HG03108 (cell line): ENCODE results near the gene RANBP3L.
"Not testable (repeated sequence)": the region's sequence is repeated elsewhere in the genome, so short reads cannot be mapped to it uniquely, and the experiment has no call there.

Source experiments
- ATAC-seq: cut with Tn5 transposase; IDR thresholded peaks from one replicate; pipeline ENCODE4 v1.9.1; 2021; ENCODE audit warnings: moderate library complexity; ENCODE audit not compliant: unreplicated experiment

RANBP3L gene

GRCh38 chr5:36209664-36210063, 92.0 kb downstream of the RANBP3L start:
- ATAC-seq: no peak

GRCh38 chr5:36208786-36209185, 92.9 kb downstream of the RANBP3L start:
- ATAC-seq: no peak

- no peak for ATAC-seq
Observed at GRCh38 chr5:36206913-36207312, 94.8 kb downstream of the RANBP3L start.

GRCh38 chr5:36205329-36205728, 96.4 kb downstream of the RANBP3L start:
- no peak for ATAC-seq

GRCh38 chr5:36202521-36202961, 99.2 kb downstream of the RANBP3L start:
- no peak for ATAC-seq

GRCh38 chr5:36200513-36200912, 101.2 kb downstream of the RANBP3L start:
- no peak for ATAC-seq

GRCh38 chr5:36199620-36200019, 102.1 kb downstream of the RANBP3L start:
- ATAC-seq: no peak

- not testable (repeated sequence) for ATAC-seq
Observed at GRCh38 chr5:36198783-36199182, 102.9 kb downstream of the RANBP3L start.
